Epidermal melanocyte (primary cell): Measurements from ENCODE around the gene KAT5.
"Not testable (repeated sequence)": the region's sequence is repeated elsewhere in the genome, so short reads cannot be mapped to it uniquely, and the experiment has no call there.

ENCODE experiments used
- DNase-seq: peaks from one replicate; pipeline ENCODE4 v3.0.0; 2011; ENCODE audit warnings: low spot score; ENCODE audit not compliant: insufficient read length

Gene KAT5

DNA sequence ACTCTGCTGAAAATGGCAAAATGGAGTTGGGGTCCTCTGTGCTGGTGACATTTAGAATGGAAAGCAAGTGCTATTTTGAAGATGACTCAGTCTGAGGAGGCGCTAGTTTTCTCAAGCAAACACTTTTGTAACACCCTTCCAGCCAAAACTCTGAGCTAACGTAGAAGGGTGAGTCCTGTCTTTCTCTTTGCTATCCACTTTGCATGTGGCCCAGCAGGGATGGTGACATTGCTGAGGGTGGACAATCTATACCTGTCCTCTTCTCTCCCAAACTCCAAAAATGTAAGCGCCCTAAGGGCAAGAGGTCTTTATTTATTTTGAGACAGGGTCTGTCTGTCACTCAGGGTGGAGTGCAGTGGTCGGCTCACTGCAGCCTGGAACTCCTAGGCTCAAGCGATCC is 3.6 kb upstream of the KAT5 start:
- no peak for DNase-seq

DNA sequence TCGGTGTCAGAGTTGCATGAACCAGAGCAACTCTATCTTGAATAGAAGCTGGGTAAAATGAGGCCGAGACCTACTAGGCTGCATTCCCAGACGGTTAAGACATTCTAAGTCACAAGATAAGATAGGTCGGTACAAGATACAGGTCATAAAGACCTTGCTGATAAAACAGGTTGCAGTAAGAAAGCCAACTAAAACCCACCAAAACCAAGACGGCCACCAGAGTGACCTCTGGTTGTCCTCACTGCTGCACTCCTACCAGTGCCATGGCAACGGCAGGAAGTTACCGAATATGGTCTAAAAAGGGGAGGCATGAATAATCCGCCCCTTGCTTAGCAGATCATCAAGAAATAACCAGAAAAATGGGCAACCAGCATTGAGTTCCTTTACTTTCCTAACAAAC is 2.4 kb upstream of the KAT5 start:
- DNase-seq = no peak

DNA sequence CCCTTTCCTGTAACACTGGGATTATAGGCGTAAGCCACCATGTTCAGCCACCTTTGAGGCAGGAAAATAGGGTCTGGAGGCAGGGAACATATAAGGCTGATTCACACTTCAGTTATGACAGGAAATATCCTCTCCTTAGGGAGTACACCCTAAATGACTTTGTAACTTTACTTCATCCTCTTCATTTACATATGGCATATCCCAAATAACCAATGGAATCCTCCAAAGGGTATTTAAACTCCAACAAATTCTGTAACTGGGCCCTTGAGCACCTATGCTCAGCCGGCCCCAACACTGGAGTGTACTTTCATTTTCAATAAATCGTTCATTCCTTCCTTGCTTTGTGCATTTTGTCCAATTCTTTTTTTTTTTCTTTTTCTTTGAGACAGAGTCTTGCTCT is 1.6 kb upstream of the KAT5 start:
- no peak for DNase-seq

DNA sequence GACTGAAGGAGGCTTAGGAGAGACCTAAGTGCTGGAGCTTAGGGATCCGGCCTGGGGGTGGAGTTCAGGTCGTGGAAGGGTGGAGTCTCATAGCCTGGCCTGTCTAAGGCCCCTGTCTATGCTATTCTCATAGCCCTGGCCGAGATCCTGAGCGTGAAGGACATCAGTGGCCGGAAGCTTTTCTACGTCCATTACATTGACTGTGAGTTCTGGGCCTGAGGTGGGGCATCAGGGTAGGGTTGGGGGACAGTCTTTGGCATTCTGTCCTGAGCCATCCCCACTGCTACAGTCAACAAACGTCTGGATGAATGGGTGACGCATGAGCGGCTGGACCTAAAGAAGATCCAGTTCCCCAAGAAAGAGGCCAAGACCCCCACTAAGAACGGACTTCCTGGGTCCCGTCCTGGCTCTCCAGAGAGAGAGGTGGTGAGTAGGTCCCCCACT is 603 bp downstream of the KAT5 start:
- DNase-seq = no peak

DNA sequence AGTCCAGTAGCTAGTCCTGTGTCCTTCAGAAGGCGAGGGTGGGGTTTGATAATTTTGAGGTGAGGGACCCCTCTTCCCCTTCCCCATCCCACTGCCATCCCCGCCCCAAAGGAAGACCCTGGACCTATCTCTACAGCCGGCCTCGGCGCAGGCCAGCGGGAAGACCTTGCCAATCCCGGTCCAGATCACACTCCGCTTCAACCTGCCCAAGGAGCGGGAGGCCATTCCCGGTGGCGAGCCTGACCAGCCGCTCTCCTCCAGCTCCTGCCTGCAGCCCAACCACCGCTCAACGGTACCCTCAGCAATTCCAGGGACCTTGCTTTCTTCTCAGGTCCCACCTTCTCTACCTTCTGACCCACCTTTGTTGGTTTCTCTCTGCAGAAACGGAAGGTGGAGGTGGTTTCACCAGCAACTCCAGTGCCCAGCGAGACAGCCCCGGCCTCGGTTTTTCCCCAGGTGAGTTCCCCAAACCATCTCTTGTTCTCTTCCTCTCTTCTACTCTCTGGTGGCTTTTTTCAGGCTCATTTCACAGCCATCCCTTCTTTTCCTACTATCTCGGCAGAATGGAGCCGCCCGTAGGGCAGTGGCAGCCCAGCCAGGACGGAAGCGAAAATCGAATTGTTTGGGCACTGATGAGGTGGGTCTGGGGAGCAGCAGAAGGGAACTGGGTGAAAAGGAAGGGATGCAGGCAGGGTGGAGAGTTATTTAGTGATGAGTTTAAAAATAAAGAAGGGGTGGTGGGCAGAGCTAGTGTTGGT is 1.3 kb downstream of the KAT5 start:
- DNase-seq = no peak

DNA sequence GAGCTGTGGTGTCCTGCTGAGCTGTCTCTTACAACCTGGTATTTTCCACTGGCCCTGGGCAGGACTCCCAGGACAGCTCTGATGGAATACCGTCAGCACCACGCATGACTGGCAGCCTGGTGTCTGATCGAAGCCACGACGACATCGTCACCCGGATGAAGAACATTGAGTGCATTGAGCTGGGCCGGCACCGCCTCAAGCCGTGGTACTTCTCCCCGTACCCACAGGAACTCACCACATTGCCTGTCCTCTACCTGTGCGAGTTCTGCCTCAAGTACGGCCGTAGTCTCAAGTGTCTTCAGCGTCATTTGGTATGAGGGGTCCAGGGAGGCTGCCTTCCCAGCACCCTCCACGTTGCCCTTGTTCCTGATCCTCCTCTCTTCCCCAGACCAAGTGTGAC is 2.4 kb downstream of the KAT5 start:
- DNase-seq = no peak

DNA sequence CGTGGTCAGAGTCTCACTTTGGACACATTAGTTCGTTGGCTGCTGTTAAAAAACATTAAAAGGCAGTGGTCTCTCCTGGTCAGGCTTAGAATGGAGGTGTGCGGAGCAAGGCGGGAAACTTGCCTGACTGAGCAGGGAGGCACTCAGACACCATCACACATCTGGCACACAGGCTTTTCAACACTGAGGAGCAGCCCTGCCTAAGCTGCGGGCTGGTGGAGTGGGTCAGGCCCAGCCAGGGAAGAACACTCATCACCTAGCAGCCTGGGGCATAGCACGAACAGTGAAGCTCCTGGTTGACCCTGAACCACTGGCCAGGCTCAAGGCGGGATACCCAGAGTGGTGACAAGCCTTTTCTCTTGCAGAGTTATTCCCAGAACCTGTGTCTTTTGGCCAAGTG is 4.2 kb downstream of the KAT5 start:
- DNase-seq = no peak

DNA sequence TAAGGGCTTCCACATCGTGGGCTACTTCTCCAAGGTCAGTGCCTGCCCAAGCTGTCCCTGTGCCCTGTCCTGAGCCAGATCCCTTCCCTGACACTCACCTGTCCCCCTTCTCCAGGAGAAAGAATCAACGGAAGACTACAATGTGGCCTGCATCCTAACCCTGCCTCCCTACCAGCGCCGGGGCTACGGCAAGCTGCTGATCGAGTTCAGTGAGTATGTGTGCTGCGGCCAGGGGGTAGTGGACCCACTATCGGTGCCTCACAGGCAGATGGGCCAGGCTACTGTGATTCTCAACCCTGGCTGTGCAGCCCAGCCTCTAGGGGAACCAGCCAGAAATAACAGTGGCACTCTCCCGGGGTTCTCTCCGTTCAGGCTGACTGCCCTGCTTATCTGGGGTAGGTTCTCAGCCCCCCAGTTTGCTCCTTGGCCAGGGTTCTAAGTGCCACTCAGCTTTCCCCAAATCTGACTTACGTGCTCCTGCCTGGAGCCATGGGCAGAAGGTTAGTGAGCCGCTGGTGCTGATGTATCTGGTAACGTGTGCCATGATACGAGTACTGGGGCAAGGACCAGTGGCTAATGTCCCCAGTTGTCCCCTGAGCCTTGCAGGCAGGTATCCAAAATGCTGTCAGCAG is 4.8 kb downstream of the KAT5 start:
- DNase-seq = no peak

DNA sequence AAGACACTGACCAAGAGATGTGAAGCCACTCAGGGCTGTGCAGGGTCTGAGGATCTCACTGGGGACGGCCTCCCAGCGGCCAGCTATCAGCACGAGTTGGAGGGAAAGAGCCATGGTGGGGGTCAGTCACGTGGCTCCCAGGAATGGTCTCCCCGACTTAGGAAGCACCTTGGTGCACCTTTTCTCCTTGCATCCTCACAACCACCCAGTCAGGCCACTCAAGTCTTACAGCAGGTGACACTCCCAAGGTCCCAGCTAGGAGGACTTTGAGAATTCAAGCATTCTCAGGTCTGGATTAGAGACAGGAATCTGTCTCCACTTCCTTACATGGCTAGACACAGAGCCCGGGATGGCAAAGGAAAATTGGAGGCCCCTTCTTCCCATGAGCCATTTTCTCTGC is 5.9 kb downstream of the KAT5 start:
- no peak for DNase-seq

DNA sequence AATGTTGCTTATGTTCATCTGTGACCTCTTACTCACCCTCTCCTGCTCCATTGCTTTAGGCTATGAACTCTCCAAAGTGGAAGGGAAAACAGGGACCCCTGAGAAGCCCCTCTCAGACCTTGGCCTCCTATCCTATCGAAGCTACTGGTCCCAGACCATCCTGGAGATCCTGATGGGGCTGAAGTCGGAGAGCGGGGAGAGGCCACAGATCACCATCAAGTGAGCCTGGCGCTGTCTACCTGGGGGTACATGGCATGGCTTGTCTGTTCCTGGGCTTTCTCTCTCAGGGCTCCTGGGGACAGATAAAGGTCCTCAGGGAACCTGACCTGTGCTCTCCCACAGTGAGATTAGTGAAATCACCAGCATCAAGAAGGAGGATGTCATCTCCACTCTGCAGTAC is 6.5 kb downstream of the KAT5 start:
- DNase-seq = no peak

DNA sequence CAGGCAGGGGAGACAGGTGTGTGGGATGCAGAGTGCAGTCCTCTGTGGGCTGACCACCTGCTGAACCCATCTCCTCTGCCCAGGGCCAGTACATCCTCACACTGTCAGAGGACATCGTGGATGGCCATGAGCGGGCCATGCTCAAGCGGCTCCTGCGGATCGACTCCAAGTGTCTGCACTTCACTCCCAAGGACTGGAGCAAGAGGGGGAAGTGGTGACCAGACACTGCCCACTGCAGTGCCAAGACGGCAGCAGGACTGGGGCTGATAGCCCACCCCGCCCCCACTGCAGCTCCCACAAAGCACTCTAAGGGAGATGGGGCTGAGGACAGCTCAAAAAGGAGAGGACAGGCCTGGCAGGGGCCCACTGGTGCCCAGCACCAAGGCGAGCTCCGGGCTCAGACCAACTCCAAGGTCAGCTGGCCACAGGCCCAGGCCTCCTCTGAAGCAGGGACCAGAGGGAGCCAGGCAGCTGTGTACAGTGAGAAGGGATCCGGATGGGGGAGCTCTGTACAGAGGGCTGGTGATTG is 7.0 kb downstream of the KAT5 start:
- no peak for DNase-seq

DNA sequence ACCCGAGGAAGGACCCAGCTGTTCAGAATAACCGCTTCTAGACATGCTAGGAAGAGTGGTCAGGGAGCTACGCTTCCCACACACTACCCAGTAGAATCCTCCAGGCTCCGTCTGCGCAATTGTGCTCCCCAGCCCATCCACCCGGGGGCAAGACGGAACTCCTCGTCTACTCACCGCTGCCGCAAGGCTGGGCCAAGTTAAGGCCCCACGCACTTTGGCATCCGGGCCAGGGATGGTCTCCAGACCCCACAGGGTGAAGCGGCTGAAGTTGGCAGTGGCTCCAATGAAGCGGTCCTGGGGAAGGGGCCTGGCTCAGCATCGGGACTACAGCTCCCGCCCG is 7.8 kb downstream of the KAT5 start:
- no peak for DNase-seq

DNA sequence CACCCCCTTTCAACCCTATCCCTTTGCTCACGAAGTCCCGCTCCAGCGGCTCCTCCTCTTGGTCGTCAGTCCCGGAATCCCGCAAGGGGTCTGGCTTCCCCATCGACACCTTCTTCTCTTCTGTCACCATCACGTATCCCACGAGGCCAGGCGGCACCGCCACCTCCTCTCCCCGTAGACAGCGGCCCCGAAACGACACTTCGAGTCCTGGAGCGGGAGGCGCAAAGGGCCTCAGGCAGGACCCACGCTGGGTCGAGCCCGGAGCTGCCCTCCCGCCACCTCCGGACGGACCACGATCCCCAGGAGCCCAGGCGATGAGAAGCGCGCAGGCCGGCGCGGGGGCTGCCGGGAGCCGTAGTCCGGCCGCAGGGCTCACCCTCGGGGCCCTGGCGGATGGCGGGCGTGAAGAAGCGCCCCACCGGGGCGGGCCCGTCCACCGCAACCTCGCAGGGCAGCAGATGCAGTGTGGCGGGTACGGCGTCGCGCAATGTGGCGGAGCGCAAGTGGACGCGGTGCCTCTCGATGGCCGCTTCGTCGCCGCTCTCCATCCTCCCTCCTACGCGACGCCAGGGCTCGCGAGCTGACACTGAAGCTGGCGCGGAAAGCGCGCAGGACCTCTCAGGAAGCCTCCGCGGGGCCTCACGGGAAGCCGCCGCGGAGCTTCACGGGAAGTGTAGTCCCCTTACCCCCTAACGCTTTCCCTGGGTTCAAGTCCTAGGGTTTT is 8.3 kb downstream of the KAT5 start, which contains the start of gene RNASEH2C:
Gene RNASEH2C (minus strand): TSS at position 588 of the 724 bp plus-strand sequence. CDS start 40 bp downstream, at position 548.
- peak; percentile 88 for DNase-seq

DNA sequence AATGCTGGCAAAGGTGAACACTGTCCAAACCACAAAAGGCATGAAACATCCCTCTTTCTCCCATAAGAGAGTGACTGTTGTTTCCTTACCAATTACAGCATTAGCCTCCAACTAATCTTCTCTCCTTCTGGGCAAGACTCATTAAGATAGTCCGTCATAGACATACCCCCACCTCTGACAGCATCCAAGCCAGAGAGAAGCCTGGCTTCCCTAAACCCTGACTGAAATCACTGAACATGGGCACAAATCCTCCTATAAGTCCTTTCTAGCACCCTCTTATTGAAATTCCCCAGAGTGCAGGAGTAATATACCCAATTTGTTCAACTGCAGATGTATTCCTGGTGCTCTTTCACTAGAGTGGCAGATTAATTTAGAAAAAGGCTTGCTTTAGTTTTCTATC is 10.2 kb downstream of the KAT5 start:
- no peak for DNase-seq

DNA sequence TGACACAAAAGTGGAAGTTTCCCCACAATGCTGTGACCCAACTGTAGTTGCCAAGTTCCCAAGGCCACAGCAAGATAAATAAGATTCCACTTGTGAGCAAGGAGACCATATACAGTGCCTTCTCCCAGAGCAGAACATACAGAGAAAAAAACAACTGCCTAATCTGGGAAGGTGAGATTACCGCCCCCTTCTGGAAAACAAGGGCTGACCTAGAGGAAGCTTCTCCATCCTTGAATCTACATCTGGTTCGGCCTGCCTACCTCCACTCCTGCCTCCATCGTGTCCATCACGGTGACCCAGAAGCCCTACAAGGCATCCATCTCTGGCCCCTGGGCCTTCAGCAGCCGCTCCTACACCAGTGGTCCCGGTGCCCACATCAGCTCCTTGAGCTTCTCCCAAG is 14.6 kb downstream of the KAT5 start:
- no peak for DNase-seq

DNA sequence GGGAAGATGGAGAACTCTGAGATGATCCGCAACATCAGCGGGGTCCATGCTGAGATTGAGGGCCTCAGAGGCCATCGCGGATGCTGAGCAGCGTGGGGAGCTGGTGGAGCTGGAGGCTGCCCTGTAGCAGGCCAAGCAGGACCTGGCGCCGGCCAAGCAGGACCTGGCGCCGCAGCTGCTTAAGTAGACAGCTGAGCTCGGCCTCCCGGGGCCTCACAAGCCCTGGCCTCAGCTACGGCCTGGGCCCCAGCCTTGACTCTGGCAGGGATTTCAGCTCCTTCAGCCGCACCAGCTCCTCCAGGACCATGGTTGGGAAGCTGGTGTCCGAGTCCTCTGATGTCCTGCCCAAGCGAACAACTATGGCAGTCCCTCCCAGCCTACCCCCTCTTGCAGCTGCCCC is 15.8 kb downstream of the KAT5 start:
- no peak for DNase-seq

DNA sequence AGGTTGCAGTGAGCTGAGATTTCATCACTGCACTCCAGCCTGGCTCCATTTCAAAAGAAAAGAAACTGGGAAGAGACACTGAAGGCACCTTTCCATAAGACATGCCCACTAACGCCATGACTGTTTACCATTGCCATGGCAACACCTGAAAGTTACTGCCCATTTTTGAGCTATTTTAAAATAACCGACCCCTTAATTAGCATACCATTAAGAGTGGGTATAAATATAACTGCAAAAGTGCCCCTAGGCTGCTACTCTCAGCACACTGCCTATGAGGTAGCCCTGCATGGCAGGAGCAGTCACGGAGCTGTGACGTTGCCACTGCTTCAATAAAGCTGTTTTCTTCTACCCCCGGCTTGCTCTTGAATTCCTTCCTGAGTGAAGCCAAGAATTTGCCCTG is 18.4 kb downstream of the KAT5 start:
- no peak for DNase-seq

DNA sequence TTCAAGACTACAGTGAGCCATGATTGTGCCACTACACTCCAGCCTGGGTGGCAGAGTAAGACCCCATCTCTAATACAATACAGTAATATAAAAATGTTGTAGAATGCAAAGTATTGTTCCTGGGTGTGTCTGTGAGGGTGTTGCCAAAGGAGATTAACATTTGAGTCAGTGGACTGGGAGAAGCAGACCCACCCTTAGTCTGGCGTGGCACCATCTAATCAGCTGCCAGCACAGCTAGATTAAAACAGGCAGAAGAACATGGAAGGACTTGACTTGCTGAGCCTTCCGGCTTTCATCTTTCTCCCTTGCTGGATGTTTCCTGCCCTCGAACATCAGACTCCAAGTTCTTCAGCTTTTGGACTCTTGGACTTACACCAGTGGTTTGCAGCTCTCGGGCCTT is 23.1 kb downstream of the KAT5 start:
- DNase-seq = not testable (repeated sequence)

DNA sequence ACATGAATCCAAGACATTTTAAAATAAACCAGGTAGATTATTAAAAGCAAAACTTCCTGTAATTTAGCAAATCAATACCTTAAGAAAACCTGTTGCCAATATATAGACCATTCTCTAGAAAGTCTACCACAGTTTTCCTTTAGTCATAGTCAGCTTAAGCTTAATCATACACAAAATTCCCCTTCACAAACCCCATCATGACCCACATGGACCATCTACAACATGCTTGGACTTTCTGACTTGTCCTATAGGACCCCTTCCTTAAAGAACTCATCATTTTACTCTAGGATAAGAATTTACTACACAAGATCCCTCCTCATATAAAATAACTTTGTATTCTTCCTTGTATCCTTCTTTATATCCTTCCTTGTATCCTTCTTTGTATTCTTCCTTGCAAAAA is 24.8 kb downstream of the KAT5 start:
- no peak for DNase-seq

DNA sequence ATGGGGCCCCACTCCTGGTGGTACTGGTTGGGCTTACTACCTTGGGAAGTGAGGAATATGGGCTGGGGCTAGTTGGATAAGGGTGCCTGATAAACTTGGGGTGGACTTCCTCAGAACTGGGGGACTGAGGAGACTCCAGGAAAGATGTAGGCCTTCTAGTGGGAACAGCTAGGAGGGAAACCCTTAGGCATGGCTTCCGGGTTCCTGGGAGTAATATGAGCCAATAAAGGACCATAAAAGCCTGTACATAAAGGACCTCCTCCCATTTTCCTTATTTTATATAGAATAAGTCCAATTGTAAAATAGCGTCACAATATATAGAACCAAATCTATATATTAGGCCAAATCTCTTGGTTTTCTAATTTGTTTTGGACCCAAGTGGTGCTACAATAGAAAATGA is 27.0 kb downstream of the KAT5 start:
- no peak for DNase-seq

DNA sequence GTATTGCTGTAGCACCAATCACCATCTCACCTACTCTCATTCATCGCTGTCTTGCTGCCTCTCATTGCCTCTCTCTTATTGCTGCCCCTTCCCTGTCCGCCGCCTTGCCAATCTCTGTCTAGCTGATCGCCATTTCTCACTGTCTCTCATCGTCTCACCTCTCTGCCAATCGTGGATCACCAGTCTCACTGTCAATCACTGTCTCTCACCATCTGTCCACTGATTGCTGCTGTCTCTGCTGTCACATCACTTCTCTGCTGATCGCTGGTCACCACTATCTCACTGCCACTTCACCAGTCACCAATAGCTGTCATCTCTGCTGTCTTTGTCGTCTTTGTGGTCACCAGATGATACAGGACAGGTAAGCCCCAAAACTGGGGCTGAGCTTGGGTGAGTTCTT is 29.1 kb downstream of the KAT5 start:
- no peak for DNase-seq

DNA sequence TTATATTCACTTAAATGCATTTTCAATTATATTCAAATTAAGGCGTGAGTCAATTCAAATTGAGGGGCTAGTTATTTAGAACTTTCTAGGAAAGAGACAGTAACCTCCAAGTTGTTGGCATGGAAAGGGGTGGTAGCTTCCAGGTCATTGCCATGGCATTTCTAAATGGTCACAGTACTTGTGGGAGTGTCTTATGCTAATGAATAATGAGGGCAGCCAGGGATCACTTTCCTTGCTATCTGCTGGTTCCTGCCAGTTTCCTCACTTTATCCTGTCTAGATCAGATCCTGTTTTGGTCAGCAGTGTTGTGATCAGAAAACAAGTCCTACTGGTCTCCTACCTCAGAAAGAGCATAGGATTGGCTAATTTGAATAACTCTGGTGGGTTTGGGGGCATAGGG is 30.3 kb downstream of the KAT5 start:
- DNase-seq = no peak

DNA sequence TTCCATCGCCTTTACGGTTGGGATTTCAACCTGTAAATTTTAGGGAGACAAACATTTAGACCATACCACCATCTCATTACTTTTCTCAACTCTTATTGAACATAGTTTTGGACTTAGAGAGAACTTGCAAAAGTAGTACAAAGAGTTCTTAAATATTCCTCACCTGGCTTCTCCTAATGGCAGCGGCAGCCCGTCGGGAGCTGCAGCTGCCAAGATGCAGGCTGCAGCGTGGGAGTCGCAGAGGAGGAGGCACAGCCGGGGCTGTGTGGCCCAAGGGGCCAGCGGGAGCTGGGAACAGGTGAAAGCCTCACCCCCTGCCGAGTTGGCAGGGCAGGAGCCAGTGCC is 31.6 kb downstream of the KAT5 start:
- no peak for DNase-seq
